Cardiac fibroblast (primary cell): ENCODE results near the gene PTPRG.

ENCODE experiments used
- DNase-seq, 2 donors: peaks; one replicate each; pipeline versions ENCODE4 v3.0.0 to v3.0.0-alpha.2; 2010; ENCODE audit warnings: low read depth in 2 of 2
- H3K4me3 ChIP-seq, 2 donors: replicated peaks in 1 of 2; 1 replicate in 1 of 2; 2 replicates in 1 of 2; pipeline ENCODE4 v1.5.1; 2011; ENCODE audit warnings: low read depth in 2 of 2, low read length in 2 of 2, mild to moderate bottlenecking in 2 of 2, moderate library complexity in 1 of 2
- CTCF ChIP-seq: IDR thresholded peaks from one replicate; pipeline ENCODE4 v1.5.1; 2011; ENCODE audit warnings: low read depth, mild to moderate bottlenecking, low read length, inconsistent platforms

The PTPRG gene

GRCh38 chr3:61583890-61584875, 22.8 kb downstream of the PTPRG start:
- no peak for TF ChIP-seq CTCF
- no peak overlapping the region for H3K4me3 ChIP-seq
- no peak for DNase-seq

- DNase-seq: peak; percentile 32 to 90
- no peak for TF ChIP-seq CTCF
- no peak overlapping the region for H3K4me3 ChIP-seq
Measured at GRCh38 chr3:61589856-61590255, 28.5 kb downstream of the PTPRG start.

- DNase-seq: no peak
- H3K4me3 ChIP-seq: no peak overlapping the region
- TF ChIP-seq CTCF: no peak
Measured at GRCh38 chr3:61591300-61591699, 29.9 kb downstream of the PTPRG start.

DNA sequence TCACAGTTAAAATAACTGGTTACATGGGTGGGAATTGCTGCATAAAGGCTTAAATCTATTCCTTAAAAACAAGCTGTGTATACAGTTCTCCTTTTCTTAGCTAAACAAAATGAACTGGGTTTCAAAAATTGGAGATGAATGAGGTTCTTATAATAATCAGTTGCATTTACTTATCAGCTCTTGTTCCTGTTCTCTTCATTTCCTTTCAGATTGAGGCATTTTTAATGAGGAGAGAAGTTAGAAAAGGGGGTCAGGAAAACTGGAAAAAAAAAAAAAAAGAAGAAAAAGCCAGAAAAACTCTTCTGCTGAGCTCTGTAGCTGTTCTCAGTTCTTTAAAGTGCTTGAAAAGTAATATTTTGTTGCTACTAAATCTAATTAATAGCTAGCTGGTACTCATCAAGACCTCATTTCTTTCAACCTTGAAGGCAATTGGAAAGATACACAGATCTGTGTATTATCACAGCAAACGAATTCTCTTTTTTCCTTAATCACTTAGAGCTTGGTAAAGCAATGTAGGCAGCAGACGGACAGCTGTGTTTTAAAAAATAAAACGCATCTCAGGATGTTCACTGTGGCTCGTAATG, 32.2 kb downstream of the PTPRG start:
- TF ChIP-seq CTCF: no peak
- H3K4me3 ChIP-seq: no peak overlapping the region
- no peak for DNase-seq

- H3K4me3 ChIP-seq: no peak overlapping the region
- DNase-seq: peak; percentile 10 to 14
- TF ChIP-seq CTCF: no peak
Measured at GRCh38 chr3:61594144-61594963, 33.0 kb downstream of the PTPRG start.

GRCh38 chr3:61594964-61595285, 33.6 kb downstream of the PTPRG start:
- peak; percentile 7 to 25 for DNase-seq
- H3K4me3 ChIP-seq: peak overlapping the region in 1 of 2 donors; percentile 8
- no peak for TF ChIP-seq CTCF
